Lower lobe of right lung (tissue), 2 donors: ENCODE results near the gene PHACTR3. TPM values are rescaled to one million over a fixed set of nuclear protein-coding genes. Genes with fewer than 3 reads are reported as not detected.

Source experiments
- ATAC-seq, 2 donors: fragments of 200-7000 bp; cut with Tn5 transposase; one replicate each; pipeline ENCODE4 v1.9.1; 2020 to 2022; ENCODE audit warnings: mild to moderate bottlenecking in 2 of 2, moderate library complexity in 2 of 2
- DNase-seq: peaks from one replicate; pipeline ENCODE4 v3.0.0-alpha.2; 2020
- H3K27ac ChIP-seq: fragments of 200-600 bp; one replicate; pipeline ENCODE4 v1.8.0; 2022
- H3K27me3 ChIP-seq: fragments of 200-600 bp; one replicate; pipeline ENCODE4 v1.8.0; 2022; ENCODE audit warnings: low read depth
- H3K36me3 ChIP-seq: fragments of 200-600 bp; one replicate; pipeline ENCODE4 v1.8.0; 2022; ENCODE audit warnings: mild to moderate bottlenecking
- H3K4me1 ChIP-seq: fragments of 200-600 bp; one replicate; pipeline ENCODE4 v1.8.0; 2022
- H3K4me3 ChIP-seq: fragments of 200-600 bp; one replicate; pipeline ENCODE4 v1.8.0; 2022; ENCODE audit warnings: mild to moderate bottlenecking
- H3K9me3 ChIP-seq: fragments of 200-600 bp; one replicate; pipeline ENCODE4 v1.8.0; 2022
- CTCF ChIP-seq: fragments of 200-600 bp; IDR thresholded peaks from one replicate; pipeline ENCODE4 v1.8.0; 2022; ENCODE audit warnings: antibody characterized with exemption, mild to moderate bottlenecking
- intact Hi-C: fragments of 100-400 bp; cut with DNase I; formaldehyde crosslinking; loops from one replicate; pipeline ENCODE4 v1.11.0; 2022
- total RNA-seq: library from RNA; stranded (reverse); fragmentation: NEBNext Ultra II Directional; extraction: Animal tissue kit (Norgen Biotek cat#: 25700); gene quantifications from one replicate; pipeline ENCODE4 v1.2.1, GENCODE V29; 2021
- donor health status: DM: no; HTN: yes; CAD: no; lungs with severe emphysema.

The PHACTR3 gene
- total RNA-seq, 1 donor from 2014 or later: 9.0 TPM

GRCh38 chr20:59575653-59576052, 28.7 kb upstream of the PHACTR3 start:
- ATAC-seq (no peak), DNase-seq (no peak)
- H3K4me3 ChIP-seq: no peak overlapping the region
- H3K27me3 ChIP-seq: peaks cover 50% of the 10 kb centered on the region
- no peak overlapping the region for H3K27ac ChIP-seq
- no peak for TF ChIP-seq CTCF
- intact Hi-C loops: no loop called here
- no peaks in the 10 kb centered on the region for H3K36me3 ChIP-seq
- no peaks in the 10 kb centered on the region for H3K4me1 ChIP-seq
- H3K9me3 ChIP-seq: no peaks in the 10 kb centered on the region

GRCh38 chr20:59576216-59576953, 28.0 kb upstream of the PHACTR3 start:
- no peak for TF ChIP-seq CTCF
- Histone ChIP-seq H3K36me3 (no peaks in the 10 kb centered on the region), H3K27ac (no peak overlapping the region), H3K4me3 (no peak overlapping the region), H3K27me3 (peaks cover 47% of the 10 kb centered on the region), H3K9me3 (no peaks in the 10 kb centered on the region), H3K4me1 (no peaks in the 10 kb centered on the region)
- no peak for DNase-seq
- intact Hi-C loops: no loop called here
- ATAC-seq: no peak

- DNase-seq (no peak), ATAC-seq (no peak)
- TF ChIP-seq CTCF: no peak
- intact Hi-C loops: no loop called here
- peak overlapping the region; percentile 37 for H3K4me3 ChIP-seq
- no peak overlapping the region for H3K27ac ChIP-seq
- peaks cover 41% of the 10 kb centered on the region for H3K27me3 ChIP-seq
- H3K36me3 ChIP-seq: no peaks in the 10 kb centered on the region
- H3K4me1 ChIP-seq: no peaks in the 10 kb centered on the region
- no peaks in the 10 kb centered on the region for H3K9me3 ChIP-seq
Measured at GRCh38 chr20:59577037-59577808, 27.1 kb upstream of the PHACTR3 start.

- DNase-seq: no peak
- Histone ChIP-seq H3K4me3 (peak overlapping the region; percentile 37), H3K27me3 (peaks cover 40% of the 10 kb centered on the region), H3K27ac (no peak overlapping the region), H3K9me3 (no peaks in the 10 kb centered on the region), H3K36me3 (no peaks in the 10 kb centered on the region), H3K4me1 (peaks cover under 1% of the 10 kb centered on the region)
- no peak for ATAC-seq
- no peak for TF ChIP-seq CTCF
- intact Hi-C loops: no loop called here
Measured at GRCh38 chr20:59577809-59578435, 26.4 kb upstream of the PHACTR3 start.

GRCh38 chr20:59578436-59579403, 25.6 kb upstream of the PHACTR3 start:
- ATAC-seq (no peak), DNase-seq (no peak)
- Histone ChIP-seq H3K27ac (no peak overlapping the region), H3K9me3 (no peaks in the 10 kb centered on the region), H3K27me3 (peaks cover 36% of the 10 kb centered on the region), H3K36me3 (no peaks in the 10 kb centered on the region), H3K4me1 (peaks cover 5% of the 10 kb centered on the region), H3K4me3 (peak overlapping the region; percentile 37)
- no peak for TF ChIP-seq CTCF
- intact Hi-C loops: no loop called here
